ENCODE results near the gene GOLGA1.
A peak's percentile ranks its signal among the peaks of the same experiment; 100 is the strongest.

Gene GOLGA1

DNA sequence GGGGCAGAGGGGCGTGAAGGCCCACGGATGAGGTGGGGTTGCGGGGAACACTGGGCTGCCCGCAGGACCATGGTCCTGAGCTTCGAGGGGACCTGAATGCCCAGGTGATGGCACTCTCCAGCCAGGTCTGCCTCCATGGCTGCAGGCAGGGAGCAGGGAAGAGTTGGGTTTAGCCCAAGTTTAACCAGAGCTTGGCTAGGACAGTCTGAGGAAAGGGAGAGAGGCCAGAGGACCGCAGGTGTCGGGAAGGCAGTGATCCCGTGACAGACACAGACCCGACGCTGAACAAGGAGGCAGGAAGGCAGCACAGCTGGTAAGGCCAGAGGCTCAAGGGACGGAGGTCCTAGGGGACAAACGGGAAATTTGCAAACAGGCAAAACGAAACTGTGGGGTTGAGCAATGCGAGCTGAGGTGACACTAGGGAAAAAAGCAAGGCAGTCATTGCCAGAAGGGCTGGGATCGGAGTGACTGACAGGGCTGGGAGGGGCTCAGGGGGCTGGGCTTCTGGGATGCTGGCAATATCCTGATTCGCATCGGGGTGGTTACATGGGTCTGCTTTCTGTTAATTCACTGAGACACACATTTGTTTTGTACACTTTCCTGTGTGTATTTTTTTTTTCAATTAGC is 53.9 kb downstream of the GOLGA1 start:
- DNase-seq (no peak), ATAC-seq (replicated peaks) (no peak)
- no peaks in the 10 kb centered on the region for H3K27me3 Mint-ChIP-seq
- no peak overlapping the region for H3K4me3 Mint-ChIP-seq
- peaks cover 21% of the 10 kb centered on the region for H3K36me3 Mint-ChIP-seq (ENCODE audit: insufficient read depth)
- peaks cover 0 to 4% of the 10 kb centered on the region in 2 donors for H3K4me1 Mint-ChIP-seq (ENCODE audit: low read depth in 2 of 2)
- H3K9me3 Mint-ChIP-seq, result no peaks in the 10 kb centered on the region
- peak overlapping the region in 1 of 2 donors; percentile 3 for H3K27ac Mint-ChIP-seq

DNA sequence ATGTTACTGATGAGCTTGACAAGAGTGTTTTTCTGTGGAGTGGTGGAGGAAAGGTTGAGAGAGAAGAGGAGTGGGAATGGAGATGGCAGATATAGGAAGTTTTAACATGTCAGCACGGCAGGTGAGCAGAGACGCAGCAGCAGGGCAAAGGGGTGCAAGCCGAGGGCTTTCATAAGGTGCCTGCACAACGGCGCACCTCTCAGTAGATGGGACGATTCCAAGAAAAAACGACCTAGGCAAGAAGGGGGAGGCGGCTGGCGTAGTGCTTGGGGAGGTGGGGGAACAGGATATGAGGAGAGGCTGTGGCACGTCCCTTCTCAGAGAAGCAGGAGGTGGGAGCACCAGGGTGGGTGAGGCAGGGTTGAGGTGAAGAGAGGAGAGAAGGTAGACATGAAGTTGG is 54.4 kb downstream of the GOLGA1 start:
- DNase-seq (no peak), ATAC-seq (replicated peaks) (no peak)
- Mint-ChIP-seq H3K9me3 (no peaks in the 10 kb centered on the region), H3K27ac (peak overlapping the region in 1 of 2 donors; percentile 3), H3K4me3 (no peak overlapping the region), H3K36me3 (ENCODE audit: insufficient read depth) (peaks cover 24% of the 10 kb centered on the region), H3K27me3 (no peaks in the 10 kb centered on the region), H3K4me1 (ENCODE audit: low read depth in 2 of 2) (peaks cover 4% of the 10 kb centered on the region in 2 donors)

DNA sequence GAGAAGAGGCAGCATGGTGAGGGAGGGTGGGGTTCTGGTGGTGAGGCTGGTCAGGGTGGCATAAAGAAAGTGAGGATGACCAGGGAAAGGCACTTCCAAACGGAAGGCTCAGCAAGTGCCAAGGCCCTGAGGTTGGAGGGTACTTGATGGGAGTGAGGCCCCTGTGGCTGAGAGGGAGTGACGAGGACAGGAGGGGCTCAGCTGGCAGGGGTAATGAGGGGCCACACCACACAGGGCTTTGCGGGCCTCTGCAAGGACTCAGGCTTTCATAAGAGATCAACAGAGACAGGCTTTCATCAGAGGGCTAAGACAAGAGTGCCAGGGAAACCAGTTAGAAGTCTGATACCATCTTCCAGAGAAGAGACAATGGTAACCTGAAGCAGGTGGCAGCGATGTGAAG is 55.3 kb downstream of the GOLGA1 start:
- Mint-ChIP-seq H3K4me1 (ENCODE audit: low read depth in 2 of 2) (peaks cover 5 to 6% of the 10 kb centered on the region in 2 donors), H3K36me3 (ENCODE audit: insufficient read depth) (peaks cover 20% of the 10 kb centered on the region), H3K9me3 (no peaks in the 10 kb centered on the region), H3K27me3 (no peaks in the 10 kb centered on the region), H3K4me3 (no peak overlapping the region), H3K27ac (peak overlapping the region; percentile 0 to 27)
- no peak for ATAC-seq (replicated peaks)
- no peak for DNase-seq

DNA sequence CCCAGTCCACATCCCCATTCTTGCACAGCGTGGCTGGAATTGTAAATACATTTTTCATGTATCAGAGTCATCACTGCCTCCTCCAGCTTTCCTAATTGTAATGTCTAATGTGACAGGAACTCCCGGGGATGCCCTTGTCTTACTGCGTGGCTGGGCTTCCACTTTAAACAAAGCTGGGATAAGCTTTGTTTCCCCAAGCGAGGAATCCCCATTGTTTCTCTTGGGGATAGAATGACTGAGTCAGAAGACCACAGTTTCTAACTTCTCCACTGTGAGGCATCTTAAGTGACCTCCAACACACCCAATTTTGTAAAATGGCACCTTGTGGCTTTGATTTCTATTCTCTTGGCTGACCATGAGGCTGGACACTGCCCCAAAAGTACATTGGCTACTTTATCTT is 56.5 kb downstream of the GOLGA1 start:
- H3K9me3 Mint-ChIP-seq, result no peaks in the 10 kb centered on the region
- H3K27ac Mint-ChIP-seq, result peak overlapping the region in 1 of 2 donors; percentile 57
- DNase-seq (no peak), ATAC-seq (replicated peaks) (no peak)
- no peaks in the 10 kb centered on the region for H3K27me3 Mint-ChIP-seq
- peaks cover 25% of the 10 kb centered on the region for H3K36me3 Mint-ChIP-seq (ENCODE audit: insufficient read depth)
- H3K4me1 Mint-ChIP-seq (ENCODE audit: low read depth in 2 of 2), result peaks cover 2 to 8% of the 10 kb centered on the region in 2 donors
- H3K4me3 Mint-ChIP-seq, result no peak overlapping the region

GRCh38 chr9:124882231-124882630 is 58.7 kb downstream of the GOLGA1 start:
- Mint-ChIP-seq H3K9me3 (no peaks in the 10 kb centered on the region), H3K4me1 (ENCODE audit: low read depth in 2 of 2) (peaks cover 5 to 20% of the 10 kb centered on the region in 2 donors), H3K4me3 (no peak overlapping the region), H3K36me3 (ENCODE audit: insufficient read depth) (peaks cover 42% of the 10 kb centered on the region), H3K27ac (peak overlapping the region in 1 of 2 donors; percentile 67), H3K27me3 (no peaks in the 10 kb centered on the region)
- DNase-seq, result no peak
- ATAC-seq (replicated peaks), result no peak

- Mint-ChIP-seq H3K27me3 (no peaks in the 10 kb centered on the region), H3K9me3 (no peaks in the 10 kb centered on the region), H3K36me3 (ENCODE audit: insufficient read depth) (peaks cover 48% of the 10 kb centered on the region), H3K4me3 (no peak overlapping the region), H3K27ac (peak overlapping the region; percentile 62 to 67), H3K4me1 (ENCODE audit: low read depth in 2 of 2) (peaks cover 9 to 25% of the 10 kb centered on the region in 2 donors)
- ATAC-seq (replicated peaks) (peak; percentile 48), DNase-seq (no peak)
These were observed 59.6 kb downstream of the GOLGA1 start for GRCh38 chr9:124881138-124881743.

DNA sequence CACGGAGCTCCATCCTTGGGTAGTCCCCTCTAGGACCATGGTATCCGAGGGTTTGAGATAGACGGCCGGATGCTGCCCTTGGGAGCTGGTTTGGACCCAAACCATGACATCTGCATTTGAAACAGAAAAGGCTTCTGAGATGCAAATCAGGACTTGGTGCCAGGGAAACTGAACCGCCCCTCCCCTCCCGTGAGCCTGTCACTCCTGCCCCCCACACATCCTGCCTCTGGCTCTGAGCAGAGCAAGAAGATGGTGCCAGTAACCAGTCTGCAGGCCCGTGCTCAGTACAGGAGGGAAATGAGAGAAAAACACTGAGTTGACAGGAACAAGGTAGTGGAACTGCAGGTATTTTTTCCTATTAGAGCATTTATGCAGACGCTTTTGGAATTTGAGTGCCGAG is 60.4 kb downstream of the GOLGA1 start:
- Mint-ChIP-seq H3K9me3 (no peaks in the 10 kb centered on the region), H3K4me1 (ENCODE audit: low read depth in 2 of 2) (peaks cover 9 to 25% of the 10 kb centered on the region in 2 donors), H3K4me3 (no peak overlapping the region), H3K27ac (peak overlapping the region in 1 of 2 donors; percentile 63), H3K27me3 (no peaks in the 10 kb centered on the region), H3K36me3 (ENCODE audit: insufficient read depth) (peaks cover 52% of the 10 kb centered on the region)
- ATAC-seq (replicated peaks) (peak; percentile 40), DNase-seq (no peak)

GRCh38 chr9:124879226-124879625 is 61.7 kb downstream of the GOLGA1 start:
- H3K27me3 Mint-ChIP-seq, result no peaks in the 10 kb centered on the region
- H3K4me3 Mint-ChIP-seq, result no peak overlapping the region
- H3K9me3 Mint-ChIP-seq, result no peaks in the 10 kb centered on the region
- no peak for ATAC-seq (replicated peaks)
- peak overlapping the region; percentile 60 to 63 for H3K27ac Mint-ChIP-seq
- peaks cover 18 to 29% of the 10 kb centered on the region in 2 donors for H3K4me1 Mint-ChIP-seq (ENCODE audit: low read depth in 2 of 2)
- DNase-seq, result no peak
- H3K36me3 Mint-ChIP-seq (ENCODE audit: insufficient read depth), result peaks cover 61% of the 10 kb centered on the region

DNA sequence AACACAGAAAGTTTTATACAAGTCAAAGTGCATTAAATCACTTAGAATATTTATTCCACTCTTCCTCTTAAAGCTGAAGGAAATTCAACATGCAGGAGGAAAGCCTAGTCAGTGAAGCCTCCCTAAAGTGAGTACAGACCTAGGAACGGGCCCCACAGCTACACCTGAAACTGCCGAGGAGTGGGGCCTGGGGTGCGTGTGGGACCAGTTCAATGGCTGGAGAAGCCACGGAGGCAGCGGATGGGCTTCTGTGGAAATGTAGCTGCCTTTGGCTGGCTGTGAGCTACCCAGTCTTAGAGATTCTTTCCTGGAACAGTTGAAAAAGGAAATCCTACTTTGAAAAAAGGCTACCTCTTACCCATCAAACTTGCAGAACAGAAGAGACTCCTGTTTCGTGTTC is 62.4 kb downstream of the GOLGA1 start:
- peaks cover 68% of the 10 kb centered on the region for H3K36me3 Mint-ChIP-seq (ENCODE audit: insufficient read depth)
- no peak overlapping the region for H3K4me3 Mint-ChIP-seq
- H3K27me3 Mint-ChIP-seq, result no peaks in the 10 kb centered on the region
- peaks cover 23 to 36% of the 10 kb centered on the region in 2 donors for H3K4me1 Mint-ChIP-seq (ENCODE audit: low read depth in 2 of 2)
- peak overlapping the region in 1 of 2 donors; percentile 60 for H3K27ac Mint-ChIP-seq
- no peak for DNase-seq
- H3K9me3 Mint-ChIP-seq, result no peaks in the 10 kb centered on the region
- no peak for ATAC-seq (replicated peaks)

- H3K27ac Mint-ChIP-seq, result peak overlapping the region in 1 of 2 donors; percentile 35
- no peaks in the 10 kb centered on the region for H3K27me3 Mint-ChIP-seq
- no peaks in the 10 kb centered on the region for H3K9me3 Mint-ChIP-seq
- DNase-seq (no peak), ATAC-seq (replicated peaks) (no peak)
- peaks cover 28 to 41% of the 10 kb centered on the region in 2 donors for H3K4me1 Mint-ChIP-seq (ENCODE audit: low read depth in 2 of 2)
- no peak overlapping the region for H3K4me3 Mint-ChIP-seq
- H3K36me3 Mint-ChIP-seq (ENCODE audit: insufficient read depth), result peaks cover 73% of the 10 kb centered on the region
These were observed 62.9 kb downstream of the GOLGA1 start for GRCh38 chr9:124878021-124878420.

DNA sequence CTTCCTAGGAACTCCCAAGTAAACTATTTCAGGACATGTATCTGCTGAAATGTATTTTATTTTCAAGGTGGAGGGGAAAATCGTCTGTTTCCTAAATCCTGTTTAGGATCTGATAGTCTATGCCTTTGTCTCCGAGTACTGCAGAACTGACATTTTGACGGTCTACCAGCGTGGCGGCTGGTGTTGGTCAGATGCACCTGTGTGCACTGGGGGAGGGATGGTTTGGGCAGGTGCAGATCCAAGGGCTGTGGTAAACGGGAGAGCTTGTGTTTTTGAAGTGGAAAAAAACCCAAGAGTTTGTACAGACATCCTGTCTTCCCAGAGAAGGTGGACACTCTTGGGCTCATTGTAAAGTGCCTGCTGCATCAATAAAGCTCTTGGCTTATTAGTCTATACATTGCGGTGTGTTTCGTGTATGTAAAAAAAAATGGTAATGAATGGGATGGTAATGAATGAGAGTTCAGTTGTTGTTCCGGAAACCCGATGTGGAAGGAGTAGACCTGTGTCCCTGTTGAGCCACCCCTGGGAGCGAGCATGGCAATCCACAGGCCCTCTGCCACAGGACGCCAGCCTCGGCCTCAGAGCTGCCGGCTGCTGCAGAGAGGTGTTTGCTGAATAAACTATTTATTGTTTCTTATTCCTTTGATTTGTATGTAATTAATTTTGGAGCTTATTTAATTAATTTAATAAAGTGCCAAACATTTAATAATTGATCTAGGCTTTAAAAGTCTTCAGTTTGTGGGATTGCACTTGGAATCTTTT is 63.7 kb downstream of the GOLGA1 start:
- ATAC-seq (replicated peaks), result no peak

DNA sequence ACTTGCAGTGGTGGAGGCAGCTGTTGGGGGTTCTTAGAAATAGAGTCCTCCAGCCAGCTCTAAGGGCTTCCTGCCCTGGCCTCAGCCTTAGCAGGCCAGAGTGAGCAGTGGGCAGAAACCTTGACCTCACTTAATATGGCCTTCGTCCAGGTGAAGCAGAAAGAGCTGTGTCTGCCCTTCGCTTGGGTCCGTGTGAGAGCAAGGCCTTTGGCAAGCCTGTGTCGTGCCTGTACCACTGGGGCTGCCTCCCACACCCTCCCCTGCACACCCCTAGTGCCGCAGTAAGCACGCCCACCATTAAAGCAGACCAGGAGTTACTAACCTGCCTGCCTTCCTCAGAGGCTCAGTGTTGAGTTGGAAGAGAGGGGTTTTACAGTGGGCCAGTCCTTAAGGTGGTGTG is 65.4 kb downstream of the GOLGA1 start:
- H3K4me1 Mint-ChIP-seq (ENCODE audit: low read depth in 2 of 2), result peaks cover 52 to 60% of the 10 kb centered on the region in 2 donors
- no peaks in the 10 kb centered on the region for H3K9me3 Mint-ChIP-seq
- DNase-seq (no peak), ATAC-seq (replicated peaks) (no peak)
- peak overlapping the region in 1 of 2 donors; percentile 93 for H3K4me3 Mint-ChIP-seq
- H3K27ac Mint-ChIP-seq, result peak overlapping the region; percentile 91 to 97
- peaks cover 93% of the 10 kb centered on the region for H3K36me3 Mint-ChIP-seq (ENCODE audit: insufficient read depth)
- H3K27me3 Mint-ChIP-seq, result no peaks in the 10 kb centered on the region

More for the DNA sequence above, 63.7 kb downstream of the GOLGA1 start:
- peaks cover 81% of the 10 kb centered on the region for H3K36me3 Mint-ChIP-seq (ENCODE audit: insufficient read depth)
- peaks cover 36 to 49% of the 10 kb centered on the region in 2 donors for H3K4me1 Mint-ChIP-seq (ENCODE audit: low read depth in 2 of 2)
- peak overlapping the region in 1 of 2 donors; percentile 35 for H3K27ac Mint-ChIP-seq
- no peaks in the 10 kb centered on the region for H3K27me3 Mint-ChIP-seq
- H3K9me3 Mint-ChIP-seq, result no peaks in the 10 kb centered on the region
- no peak for DNase-seq
- no peak overlapping the region for H3K4me3 Mint-ChIP-seq

DNA sequence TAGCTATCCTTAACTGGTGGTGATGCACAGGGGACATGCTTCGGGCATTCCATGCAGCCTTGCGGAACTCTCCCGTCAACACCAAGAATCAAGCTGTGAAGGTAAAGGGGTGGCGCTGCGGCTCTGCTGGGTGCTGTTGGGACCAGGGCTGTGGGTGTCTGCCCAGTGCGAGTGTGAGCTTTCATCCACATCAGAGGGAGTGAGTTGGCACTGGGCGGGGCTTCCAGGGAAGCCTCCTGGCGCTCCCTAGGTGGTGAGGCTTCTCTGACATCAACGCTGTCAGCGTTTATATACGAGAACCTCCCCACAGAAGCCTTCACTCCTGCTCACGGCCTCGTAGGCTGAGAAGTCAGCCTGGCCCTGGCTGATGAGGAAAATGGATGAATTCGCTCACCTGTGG is 67.2 kb downstream of the GOLGA1 start:
- Mint-ChIP-seq H3K9me3 (no peaks in the 10 kb centered on the region), H3K36me3 (ENCODE audit: insufficient read depth) (peaks cover 96% of the 10 kb centered on the region), H3K27me3 (no peaks in the 10 kb centered on the region), H3K4me3 (peak overlapping the region; percentile 93 to 97), H3K4me1 (ENCODE audit: low read depth in 2 of 2) (peaks cover 53 to 59% of the 10 kb centered on the region in 2 donors), H3K27ac (peak overlapping the region; percentile 91 to 97)
- peak; percentile 48 to 50 (median 50) for DNase-seq
- peak; percentile 16 for ATAC-seq (replicated peaks)
